ENCODE data around the gene RXFP4.

RXFP4 gene

DNA sequence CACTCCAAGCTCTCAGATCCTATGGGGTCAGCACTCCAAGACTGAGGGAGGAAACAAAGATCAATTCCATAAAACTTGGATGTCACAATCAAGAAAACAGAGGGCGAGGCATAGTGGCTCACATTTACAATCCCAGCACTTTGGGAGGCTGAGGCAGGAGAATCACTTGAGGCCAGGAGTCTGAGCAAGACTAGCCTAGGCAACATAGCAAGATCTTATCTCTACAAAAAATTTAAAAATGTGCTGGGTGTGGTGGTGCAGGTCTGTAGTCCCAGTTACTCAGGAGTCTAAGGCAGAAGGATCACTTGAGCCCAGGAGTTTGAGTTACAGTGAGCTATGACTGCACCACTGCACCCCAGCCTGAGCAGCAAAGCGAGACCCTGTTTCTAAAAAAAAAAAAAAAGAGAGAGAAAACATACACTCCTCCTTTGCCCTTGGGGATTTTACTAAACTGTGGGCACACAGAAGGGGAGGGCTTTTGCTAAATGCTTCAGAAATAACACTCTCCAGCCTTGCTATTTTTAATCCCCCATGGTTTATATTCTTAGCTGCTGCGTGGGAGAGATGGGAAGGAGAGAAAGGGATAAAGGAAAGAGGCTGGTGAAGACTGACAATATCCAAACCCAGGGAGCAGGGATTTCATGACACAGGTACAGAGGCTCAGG lies 18.8 kb downstream of the RXFP4 start:
- DNase-seq (ENCODE audit: low spot score): no peak

DNA sequence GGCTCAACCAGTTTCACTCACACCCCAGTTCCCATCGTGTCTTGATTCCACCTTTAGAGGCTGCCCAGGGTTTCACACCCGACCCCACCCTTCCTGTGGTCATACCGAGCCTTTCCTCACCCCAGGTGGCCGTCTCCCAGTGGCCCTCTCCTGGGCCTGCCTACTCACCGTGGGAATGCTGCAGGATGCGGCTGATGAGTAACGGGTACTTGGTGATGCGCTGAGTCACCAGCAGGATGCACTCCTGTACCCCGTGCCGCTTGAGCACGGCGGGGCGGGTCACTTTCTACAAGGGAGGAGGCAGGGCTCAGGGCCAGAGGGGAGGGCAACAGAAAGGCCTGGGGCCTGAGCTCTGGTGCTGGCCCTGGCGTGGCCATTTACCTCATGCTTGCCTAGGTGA lies 20.5 kb downstream of the RXFP4 start:
- peak; percentile 90 for DNase-seq (ENCODE audit: low spot score)

DNA sequence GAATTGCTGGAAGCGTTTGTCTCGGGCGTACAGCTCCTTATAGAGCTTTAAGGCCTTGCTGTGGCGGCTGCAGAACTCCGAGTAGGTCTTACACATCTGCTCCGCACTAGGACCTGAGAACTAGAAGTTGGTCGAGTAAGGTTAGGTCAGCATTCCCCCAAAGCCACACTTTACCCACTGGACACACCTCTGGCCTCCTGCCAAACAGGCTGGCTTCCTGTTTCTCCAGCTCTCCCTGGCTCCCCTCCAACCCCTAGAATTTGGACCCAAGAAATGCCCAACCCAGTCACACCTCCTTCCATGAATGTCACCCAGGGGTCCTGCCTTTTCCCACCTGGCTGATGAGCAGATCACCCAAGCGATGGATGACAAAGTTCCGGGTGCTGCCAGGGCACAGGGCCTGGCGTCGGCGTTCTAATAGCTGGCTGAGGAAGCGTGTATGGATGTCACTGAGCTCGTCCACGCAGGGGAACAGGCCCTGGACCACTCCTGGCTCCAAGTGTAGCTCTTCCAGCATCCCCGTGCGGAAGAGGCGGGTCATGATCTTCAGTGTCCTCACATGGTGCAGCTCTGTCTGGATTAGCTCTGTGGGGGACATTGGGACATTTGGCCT lies 21.3 kb downstream of the RXFP4 start:
- no peak for DNase-seq (ENCODE audit: low spot score)

DNA sequence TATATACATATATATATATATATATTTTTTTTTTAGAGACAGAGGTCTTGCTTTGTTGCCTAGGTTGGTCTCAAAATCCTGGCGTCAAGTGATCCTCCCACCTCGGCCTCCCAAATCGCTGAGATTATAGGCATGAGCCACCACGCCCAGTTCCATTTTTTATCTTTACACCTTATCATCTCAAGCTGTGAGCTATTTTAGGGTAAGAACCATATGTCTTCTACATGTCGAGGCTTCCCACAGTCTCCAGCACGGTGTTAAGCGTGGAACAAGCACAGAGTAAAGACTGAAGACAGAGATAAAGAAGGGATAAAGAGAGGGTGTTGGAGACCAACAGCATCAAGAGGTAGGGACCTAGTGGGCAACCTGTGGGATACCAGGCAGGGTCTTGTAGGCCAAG lies 22.8 kb downstream of the RXFP4 start:
- DNase-seq (ENCODE audit: low spot score): no peak

DNA sequence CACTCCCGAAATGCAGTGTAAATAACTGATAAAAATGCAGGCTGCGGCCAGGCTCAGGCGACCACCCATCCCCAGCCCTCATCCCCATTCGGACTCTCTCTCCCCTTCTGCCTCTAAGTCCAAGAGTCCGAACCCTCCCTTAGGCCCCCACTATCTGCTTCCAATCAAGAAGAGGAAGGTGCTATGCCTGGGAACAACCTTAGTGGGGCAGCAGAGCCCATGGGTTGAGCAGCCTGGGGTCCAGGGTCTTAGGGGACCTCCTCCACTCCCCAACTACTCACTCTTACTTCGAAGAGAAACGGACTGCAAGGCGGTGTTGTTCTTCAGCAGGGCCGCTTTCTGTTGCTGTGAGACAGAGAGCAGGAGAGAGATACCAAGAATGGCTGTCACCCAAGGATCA lies 24.7 kb downstream of the RXFP4 start:
- DNase-seq (ENCODE audit: low spot score): no peak

DNA sequence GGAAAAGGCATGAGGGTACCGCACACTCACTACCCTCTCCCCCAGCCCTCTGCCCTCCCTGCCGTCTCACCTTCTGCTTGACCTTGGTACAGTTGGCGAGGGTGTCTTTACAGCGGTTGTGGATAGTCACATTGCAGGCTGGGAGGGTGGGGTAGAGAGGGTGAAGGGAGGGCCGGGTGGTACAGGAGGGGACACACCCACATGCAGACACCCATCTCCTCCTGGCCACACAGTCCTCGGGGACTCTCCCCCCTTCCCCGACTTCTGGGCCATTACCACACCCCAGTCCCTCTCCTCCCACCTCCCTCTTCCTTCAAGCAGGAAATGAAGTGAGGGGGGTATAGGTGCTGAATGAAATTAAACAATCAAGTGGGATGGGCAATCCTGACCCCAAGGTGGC lies 25.3 kb downstream of the RXFP4 start:
- DNase-seq (ENCODE audit: low spot score): no peak

DNA sequence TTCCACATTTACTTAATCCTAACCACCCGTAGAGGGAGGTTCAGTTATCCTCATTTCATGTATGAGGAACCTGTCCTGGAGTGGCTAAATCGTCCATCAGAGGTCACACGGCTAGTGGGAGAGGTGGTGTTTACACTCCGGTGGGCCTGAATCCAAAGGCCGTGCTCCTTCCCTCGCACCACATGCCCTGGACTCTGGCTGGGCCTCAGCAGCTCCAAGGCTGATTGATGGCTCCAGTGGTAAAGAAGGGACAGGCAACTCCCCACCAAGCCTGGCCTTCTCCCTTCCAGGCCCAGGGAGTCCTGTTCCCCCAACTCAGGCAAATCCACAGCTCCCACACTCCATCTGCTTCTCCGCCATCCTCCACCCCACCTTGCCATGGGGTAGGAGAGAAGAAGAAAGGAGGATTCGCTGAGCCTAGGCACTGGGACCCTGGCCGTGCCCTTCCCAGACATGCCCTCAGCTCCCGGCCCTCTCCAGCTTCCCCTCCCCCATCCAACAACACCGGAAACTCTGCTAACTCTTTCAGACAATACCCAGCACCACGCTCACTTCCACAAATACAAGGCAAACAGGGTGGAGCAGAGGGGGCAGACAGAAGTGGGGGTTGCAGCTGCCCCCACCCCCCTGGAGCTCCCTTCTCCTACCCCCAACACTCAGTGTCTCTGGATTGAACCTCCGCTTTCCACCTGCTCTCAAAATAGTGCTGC lies 26.1 kb downstream of the RXFP4 start:
- no peak for DNase-seq (ENCODE audit: low spot score)

DNA sequence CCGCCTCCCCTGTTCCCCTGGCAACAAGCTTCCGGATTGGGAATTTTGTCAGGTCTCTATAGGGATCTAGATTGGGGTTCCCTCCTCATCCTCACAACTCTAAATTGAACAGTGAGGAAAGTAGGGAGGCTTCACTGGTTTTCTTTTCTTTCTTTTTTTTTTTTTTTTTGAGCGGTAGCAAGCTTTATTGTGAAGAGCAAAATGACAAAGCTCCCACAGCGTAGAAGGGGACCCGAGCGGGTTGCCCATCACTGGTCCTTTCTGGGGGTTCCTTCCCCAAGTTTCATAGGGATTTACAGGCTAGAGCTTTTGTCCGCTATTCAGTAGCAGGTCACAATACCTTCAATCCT lies 26.6 kb downstream of the RXFP4 start:
- DNase-seq (ENCODE audit: low spot score): no peak

DNA sequence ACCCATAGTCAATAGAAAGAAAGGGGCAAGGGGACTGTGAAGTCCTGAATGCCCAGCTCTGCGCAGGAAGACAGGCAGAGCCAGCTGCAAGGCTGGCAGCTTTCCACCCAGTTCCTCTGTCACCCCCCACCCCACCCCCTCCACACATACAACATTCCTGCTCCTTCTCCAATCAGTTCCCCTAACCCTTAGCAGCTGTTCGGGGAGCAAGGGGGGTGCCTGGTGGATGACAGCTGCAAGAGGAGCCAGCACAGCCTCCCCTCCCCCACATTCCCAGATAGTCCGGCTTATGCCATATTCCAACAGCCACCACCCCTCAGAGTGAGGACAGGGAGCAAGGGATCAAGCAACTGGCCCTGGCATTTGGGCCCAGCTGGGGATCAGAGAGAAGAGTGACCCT lies 27.2 kb downstream of the RXFP4 start:
- DNase-seq (ENCODE audit: low spot score): no peak

DNA sequence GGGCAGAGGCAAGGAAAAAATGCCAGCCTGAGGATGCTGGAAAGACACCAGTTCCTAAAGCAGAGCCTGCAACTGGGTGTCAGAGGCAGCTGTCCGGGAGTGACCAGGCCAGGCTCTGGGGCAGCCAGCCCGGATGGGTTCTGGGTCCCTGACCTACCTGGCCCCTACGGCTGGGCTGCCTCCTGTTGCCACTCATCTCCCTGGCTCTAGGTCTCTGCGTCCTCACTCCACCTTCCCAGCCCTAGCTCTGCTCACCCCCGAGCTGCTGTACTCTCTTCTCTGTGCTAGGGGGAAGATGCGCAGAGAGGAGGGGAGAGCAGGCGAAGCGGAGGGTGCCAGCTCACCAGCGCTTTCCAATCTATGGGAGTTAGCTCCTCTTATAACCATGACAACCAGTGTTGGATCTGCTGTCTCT lies 27.9 kb downstream of the RXFP4 start:
- DNase-seq (ENCODE audit: low spot score): no peak

DNA sequence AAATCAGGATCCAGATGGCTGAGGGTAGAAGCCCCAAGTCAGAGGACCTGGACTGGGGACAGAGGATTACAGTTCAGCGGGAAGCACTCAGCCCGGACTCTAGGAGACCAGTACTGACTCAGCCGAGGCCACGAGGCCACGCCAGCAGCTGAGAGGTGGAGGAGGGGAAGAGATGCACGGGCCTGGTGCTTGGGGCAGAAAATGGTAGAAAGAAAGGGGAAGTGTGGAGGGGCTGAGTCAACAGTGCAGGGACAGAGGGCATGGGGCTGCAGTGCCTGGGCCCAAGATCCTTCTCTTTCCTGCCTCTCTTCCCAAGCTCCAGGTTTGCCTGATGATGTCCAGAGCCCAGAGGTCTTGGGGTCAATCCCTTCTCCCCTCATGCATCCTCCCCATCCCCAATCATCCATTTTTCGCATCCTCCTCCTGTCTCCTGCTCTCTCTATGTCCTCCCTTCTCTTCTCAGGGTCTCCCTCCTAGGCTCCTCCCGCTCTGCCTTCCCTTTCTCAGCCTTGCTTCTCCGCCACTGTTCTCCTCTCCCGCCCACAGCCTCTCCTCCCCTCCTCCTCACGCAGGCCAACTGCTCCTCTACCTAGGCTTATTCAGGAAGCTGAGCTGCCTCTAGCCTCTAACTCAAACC lies 29.2 kb downstream of the RXFP4 start:
- DNase-seq (ENCODE audit: low spot score): peak; percentile 87

DNA sequence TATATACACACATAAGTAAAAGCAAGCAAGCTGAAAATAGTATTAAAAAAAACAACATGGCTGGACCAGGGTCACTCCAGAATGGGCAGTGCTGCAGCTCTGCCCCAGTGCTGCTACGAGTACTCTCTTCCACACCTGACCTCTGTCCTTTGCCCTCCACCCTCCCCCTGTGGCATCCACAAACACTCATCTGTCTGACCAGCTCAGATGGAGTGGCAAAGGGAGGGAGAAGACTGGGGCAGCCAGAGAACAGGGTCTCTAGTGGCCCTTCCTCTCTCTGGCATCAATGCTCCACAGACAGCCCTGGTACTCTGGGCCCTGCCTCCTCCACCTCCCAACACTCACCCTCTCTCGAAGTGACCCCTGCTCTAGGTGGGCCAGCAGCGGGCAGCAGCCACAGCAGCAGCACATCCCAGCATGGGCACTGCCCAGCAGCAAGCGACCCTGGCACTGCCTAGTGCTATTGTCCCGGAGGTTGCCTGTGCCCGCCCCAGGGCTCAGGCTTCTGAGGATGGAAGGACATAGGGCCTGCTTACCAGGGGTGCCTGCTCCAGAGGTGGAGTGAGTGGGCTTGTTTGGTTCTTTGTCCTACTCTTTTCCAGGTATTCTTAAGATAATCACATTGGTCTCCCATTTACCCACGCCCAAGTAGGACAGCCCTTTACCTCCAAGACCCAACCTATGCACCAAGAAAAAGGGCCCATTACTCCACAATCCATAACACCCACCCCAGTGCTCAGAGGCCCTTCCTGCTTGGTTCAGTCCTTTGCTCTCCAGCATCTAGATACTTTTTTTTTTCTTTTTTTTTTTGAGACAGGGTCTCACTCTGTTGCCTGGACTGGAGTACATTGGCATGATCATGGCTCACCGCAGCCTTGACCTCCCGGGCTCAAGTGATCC lies 30.7 kb downstream of the RXFP4 start:
- no peak for DNase-seq (ENCODE audit: low spot score)

DNA sequence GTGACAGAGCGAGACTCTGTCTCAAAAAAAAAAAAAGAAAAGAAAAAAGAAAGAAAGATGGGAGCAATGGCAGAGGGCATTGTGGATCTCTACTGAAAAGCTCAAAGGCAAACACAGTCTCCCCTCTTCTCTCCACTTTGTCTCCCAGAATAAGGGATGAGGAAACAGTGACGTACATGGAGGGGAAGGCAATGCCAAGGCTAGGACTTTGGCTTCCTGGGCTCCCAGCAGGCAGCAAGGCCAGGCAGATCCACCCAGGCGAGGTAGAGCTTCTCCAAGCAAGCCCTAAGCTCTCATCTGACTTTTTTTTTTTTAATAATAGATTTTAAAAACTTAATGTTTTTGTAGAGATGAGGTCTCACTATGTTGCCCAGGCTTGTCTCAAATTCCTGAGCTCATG lies 32.3 kb downstream of the RXFP4 start:
- DNase-seq (ENCODE audit: low spot score): no peak

DNA sequence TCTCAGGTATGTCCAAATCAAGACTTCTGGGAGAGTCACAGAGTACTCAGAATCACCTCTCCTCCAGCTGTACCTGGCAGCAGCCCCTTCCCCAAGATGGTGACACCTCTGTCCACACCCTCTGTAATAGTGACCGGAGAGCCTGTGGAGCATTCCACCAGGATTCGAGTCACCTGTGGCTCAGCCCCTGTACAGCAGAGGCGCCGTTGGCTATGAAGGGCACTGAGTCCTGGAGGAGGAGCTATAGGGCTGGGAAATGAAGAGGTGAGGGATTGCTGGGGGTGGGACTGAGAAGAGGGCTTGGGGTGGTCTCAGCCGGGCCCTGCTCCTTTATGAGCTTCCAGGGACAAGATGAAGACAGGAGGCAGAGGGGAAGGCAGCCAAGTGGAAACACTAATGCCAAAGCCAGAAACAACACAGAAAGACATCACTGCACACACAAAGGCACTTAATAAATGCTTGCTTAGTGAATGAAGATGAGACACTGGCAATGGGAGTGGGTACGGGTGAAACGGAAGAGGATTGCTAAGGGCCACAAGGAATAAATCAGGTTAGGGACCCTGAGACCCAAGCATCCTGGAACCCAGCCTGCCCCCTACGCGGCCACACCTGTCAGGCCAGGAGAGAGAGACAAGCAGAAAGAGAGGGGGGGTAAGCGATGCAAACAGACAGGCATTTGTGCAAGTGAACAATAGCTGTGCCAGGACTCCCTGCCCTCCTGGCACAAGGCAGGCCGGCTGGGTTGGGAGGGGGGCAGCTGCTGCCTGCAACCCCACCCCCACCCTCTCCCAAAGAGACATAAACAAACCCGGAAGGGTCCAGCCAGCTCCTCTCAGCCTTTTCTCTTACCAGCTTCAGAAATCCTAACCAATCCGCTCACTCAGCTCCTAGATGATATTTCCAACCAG lies 33.0 kb downstream of the RXFP4 start:
- DNase-seq (ENCODE audit: low spot score): no peak

DNA sequence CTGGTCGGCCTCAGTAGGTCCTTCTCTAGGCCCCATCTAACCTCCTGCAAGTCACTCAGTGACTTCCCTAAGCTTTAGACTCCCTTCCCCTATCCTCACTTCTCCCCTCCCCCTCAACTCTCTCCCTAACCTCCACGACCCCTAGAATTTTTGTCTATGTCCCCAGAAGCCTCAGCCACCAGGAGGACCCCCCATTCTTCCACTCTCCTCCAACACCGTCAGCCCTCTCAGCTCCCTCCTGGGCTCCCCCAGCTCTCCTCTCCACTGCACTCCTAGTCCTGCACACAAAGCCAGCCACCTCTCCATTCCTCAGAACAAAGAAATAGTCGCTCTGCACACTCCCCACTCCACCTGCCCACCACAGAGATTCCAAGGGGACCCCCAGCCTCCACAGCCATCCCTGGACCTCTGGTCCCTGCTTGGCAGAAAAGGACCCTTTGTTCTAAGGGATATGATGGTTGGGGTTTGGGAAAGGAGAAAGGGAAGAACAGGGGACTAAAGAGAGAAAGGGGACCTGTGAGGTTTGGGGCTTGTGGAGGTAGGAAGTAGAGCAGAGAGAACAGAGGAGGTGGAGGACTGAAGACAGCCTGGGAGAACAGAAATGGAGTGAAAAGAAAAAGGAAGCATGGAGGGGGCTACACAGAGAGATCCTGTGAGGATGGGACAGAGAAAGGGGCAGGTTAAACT lies 34.1 kb downstream of the RXFP4 start:
- no peak for DNase-seq (ENCODE audit: low spot score)

DNA sequence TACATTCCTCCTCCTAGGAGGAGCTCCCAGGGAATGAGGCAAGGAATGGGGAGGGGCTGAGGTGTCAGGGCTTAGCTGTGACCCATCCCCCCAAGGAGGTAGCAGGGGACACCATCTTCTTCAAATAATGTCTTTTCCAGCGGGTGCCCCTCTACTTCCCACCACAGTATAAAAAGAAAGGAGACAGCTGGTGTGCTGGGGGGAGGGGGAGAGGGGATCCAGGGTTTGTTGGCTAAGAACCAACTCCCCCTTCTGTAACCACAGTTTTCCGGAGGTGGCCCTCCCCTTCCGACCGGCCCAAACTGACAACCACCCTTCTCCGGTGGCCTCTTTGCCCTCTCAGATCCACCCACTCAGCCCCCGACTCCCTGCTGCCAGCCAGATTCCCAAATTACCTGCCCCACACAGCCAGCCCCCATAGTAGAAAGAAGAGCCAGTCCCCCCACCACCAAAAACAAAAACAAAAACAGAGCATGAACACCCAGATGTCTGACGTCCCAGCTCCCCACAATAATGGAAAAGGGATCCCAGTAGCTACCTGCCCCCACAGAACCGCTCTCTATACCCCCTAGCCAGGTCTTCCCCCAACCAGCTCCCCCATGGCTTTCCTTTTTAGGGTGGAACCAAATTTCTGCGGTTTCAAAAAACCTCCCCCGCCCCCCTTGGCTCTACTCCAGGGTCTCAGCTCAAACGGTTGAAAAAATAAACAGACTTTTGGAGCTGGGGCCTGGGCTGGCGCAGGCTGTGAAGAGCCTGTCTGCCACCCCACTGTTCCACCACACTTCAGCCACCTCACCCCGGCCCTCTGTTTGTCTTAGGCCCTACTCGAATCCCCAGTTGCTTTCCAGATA lies 34.8 kb downstream of the RXFP4 start:
- DNase-seq (ENCODE audit: low spot score): peak; percentile 78

DNA sequence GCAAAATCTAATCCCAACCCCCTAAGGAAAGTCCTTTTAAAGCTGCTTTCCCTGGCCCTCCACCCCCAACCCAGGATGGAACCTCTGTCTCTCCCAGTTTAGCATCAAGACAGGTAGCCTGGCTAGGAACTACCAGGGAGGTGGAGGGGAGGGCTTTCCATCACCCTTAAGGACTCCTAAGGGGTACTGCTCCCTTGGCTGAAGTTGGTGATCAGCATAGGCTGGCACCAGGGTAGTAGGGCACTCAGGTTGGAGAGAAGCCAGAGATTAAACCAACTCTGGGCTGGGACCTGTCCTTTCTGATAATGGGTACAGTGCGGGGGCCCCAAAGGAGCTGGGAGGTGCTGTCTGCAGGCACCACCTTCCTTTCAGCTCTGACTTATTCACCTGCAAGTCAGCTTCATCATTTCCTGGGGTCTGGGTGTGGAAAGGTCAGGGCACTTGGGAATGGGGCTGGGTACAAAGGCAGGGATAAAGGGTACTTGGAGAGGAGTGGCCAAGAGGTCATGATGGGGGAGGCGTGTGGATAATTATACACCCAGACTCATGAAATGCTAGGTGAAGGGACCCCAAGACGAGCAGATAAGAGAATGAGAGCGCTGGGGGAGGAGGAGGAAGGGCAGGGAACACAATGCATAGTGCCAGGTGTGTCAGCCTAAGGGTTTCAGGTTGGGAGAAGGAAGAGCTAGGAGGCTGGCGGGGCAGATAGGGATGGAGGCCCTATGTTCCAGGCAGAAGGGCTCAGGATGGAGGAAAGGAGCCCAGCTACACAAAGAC lies 35.7 kb downstream of the RXFP4 start:
- no peak for DNase-seq (ENCODE audit: low spot score)

DNA sequence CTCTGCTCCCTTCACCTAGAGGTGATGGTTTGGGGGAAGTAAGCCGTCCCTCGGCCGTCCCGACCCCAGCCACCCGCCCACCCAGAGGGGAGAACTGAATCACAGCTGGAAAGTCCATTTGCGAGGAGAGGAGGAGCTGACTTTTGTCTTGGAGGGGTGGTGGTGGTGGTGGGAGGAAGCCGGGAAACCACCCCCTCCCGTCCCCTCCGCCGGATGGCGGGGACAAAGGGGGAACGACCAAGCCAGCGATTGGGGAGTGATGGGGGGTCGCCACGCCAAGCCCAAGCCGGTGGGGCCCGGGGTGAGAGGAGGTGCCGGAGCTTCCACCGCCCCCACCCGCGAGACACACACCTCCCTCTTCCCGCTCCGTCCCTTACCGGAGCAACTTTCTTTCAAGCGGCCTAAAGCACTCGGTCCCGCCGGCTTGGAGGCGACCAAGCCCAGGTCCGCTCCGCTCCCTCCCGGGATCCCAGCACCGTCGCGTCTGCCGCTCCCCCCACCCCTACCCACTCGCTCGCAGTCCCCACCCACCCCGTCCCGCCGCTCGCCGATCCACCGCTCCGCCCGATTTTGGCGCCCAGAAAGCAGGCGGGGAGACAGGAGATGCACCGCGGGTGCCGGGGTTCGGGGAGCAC lies 36.4 kb downstream of the RXFP4 start:
- DNase-seq (ENCODE audit: low spot score): peak; percentile 71

All from GM03348 (cell line).